K562 (cell line): ENCODE results near the gene KIF21A. TPM values are rescaled to one million over a fixed set of nuclear protein-coding genes. Genes with fewer than 3 reads are reported as not detected.
A peak's percentile ranks its signal among the peaks of the same experiment; 100 is the strongest.

ENCODE experiments used
- ATAC-seq: fragments of 200-7000 bp; cut with Tn5 transposase; 3 replicates; pipeline ENCODE4 v1.9.1; 2020; ENCODE audit warnings: moderate library complexity
- BruUV-seq: library from RNA; stranded (reverse); fragments of 400-500 nt; replicated peaks from 2 replicates; lab custom pipeline; 2021; lab: Mats Ljungman, UMichigan
- CTCF ChIA-PET: fragments of 300-600 bp; formaldehyde crosslinking; extraction: SDS; loops from one replicate; lab custom pipeline; 2021; ENCODE audit warnings: low intra/inter-chr PET ratio; lab: Yijun Ruan, JAX
- POLR2A ChIA-PET: fragments of 300-600, 350-650 bp; sonication (Branson Sonifier 250); formaldehyde crosslinking; extraction: SDS; loops from one replicate; lab custom pipeline; 2021; ENCODE audit warnings: antibody characterized with exemption, inconsistent platforms; lab: Yijun Ruan, JAX
- DNase-seq, 4 experiments: peaks; one replicate each; pipeline versions ENCODE4 v3.0.0 to v3.0.0-alpha.2; 2011 to 2018; ENCODE audit warnings: low spot score in 3 of 4, mixed read lengths in 3 of 4; ENCODE audit errors: extremely low read depth in 1 of 4
- FAIRE-seq: peaks from 2 replicates; lab custom pipeline; 2011; peaks lifted over from hg19 to GRCh38; lab: Jason Lieb, UNC
- H2AFZ ChIP-seq: 2 replicates; pipeline ENCODE4 v1.6.0; 2011; ENCODE audit warnings: low read depth, low read length, control low read depth, inconsistent platforms
- H3K27ac ChIP-seq: fragments of 200-600 bp; 3 replicates; pipeline ENCODE4 v1.8.0; 2011; ENCODE audit warnings: low read depth, mild to moderate bottlenecking, control low read depth, inconsistent platforms, low read length, moderate library complexity, mixed read lengths; ENCODE audit errors: extremely low read depth
- H3K27me3 ChIP-seq, 2 experiments: fragments of 300-600 bp in 1 of 2; 2 replicates in 1 of 2; 3 replicates in 1 of 2; pipeline versions ENCODE4 v1.6.0 to v1.8.0; 2011; ENCODE audit warnings: inconsistent platforms in 2 of 2, low read length in 2 of 2, mild to moderate bottlenecking in 1 of 2, mixed read lengths in 1 of 2, moderate library complexity in 1 of 2; ENCODE audit not compliant: control insufficient read depth in 2 of 2, insufficient read depth in 2 of 2
- H3K36me3 ChIP-seq: fragments of 300-600 bp; 3 replicates; pipeline ENCODE4 v1.8.0; 2011; ENCODE audit warnings: mild to moderate bottlenecking, low read length, inconsistent platforms; ENCODE audit not compliant: control insufficient read depth, insufficient read depth
- H3K4me1 ChIP-seq, 2 experiments: fragments of 200-600 bp in 1 of 2; replicated peaks in 1 of 2; 2 replicates in 1 of 2; 3 replicates in 1 of 2; pipeline versions ENCODE4 v1.5.1 to v1.8.0; 2011; ENCODE audit warnings: inconsistent platforms in 2 of 2, low read length in 2 of 2, mild to moderate bottlenecking in 1 of 2, mixed read lengths in 1 of 2, moderate library complexity in 1 of 2; ENCODE audit not compliant: control insufficient read depth in 2 of 2, insufficient read depth in 2 of 2
- H3K4me2 ChIP-seq: 2 replicates; pipeline ENCODE4 v1.6.1; 2011; ENCODE audit warnings: low read length, control low read depth, inconsistent platforms, mixed read lengths; ENCODE audit not compliant: insufficient read depth
- H3K4me3 ChIP-seq: fragments of 200-600 bp; sonication (generic), shearing (Covaris generic); 2 replicates; pipeline ENCODE4 v1.5.1; 2016; ENCODE audit warnings: control low read depth, inconsistent platforms
- H3K79me2 ChIP-seq: fragments of 200-600 bp; 3 replicates; pipeline ENCODE4 v1.8.0; 2011; ENCODE audit warnings: low read length, inconsistent platforms; ENCODE audit not compliant: control insufficient read depth, insufficient read depth
- H3K9ac ChIP-seq, 2 experiments: 2 replicates each; pipeline versions ENCODE4 v1.6.0 to v1.6.1; 2011; ENCODE audit warnings: low read depth in 2 of 2, low read length in 2 of 2, control low read depth in 1 of 2, inconsistent platforms in 1 of 2, mild to moderate bottlenecking in 1 of 2, mixed read lengths in 1 of 2; ENCODE audit not compliant: insufficient read depth in 1 of 2
- H3K9me1 ChIP-seq: one replicate; pipeline ENCODE4 v1.6.0; 2011; ENCODE audit warnings: inconsistent platforms, mild to moderate bottlenecking, low read length, moderate library complexity; ENCODE audit not compliant: control insufficient read depth, insufficient read depth
- H3K9me3 ChIP-seq: replicated peaks from 2 replicates; pipeline ENCODE4 v1.5.1; 2011; ENCODE audit warnings: low read depth, low read length, inconsistent platforms; ENCODE audit not compliant: control insufficient read depth, insufficient read depth
- H4K20me1 ChIP-seq: replicated peaks from 2 replicates; pipeline ENCODE4 v1.6.1; 2011; ENCODE audit warnings: low read length, inconsistent platforms, mixed read lengths; ENCODE audit not compliant: control insufficient read depth, insufficient read depth
- ZBTB26 ChIP-seq: fragments of 450-650 bp; formaldehyde crosslinking; IDR thresholded peaks from 2 replicates; pipeline ENCODE4 v1.4.0; 2022; ENCODE audit warnings: missing genetic modification characterization
- ZNF184 ChIP-seq: sonication (generic); formaldehyde crosslinking; IDR thresholded peaks from 2 replicates; pipeline ENCODE4 v1.5.0; 2020; ENCODE audit warnings: missing genetic modification reagents
- ZNF57 ChIP-seq: fragments of 450-650 bp; formaldehyde crosslinking; IDR thresholded peaks from 2 replicates; pipeline ENCODE4 v1.4.0; 2020; ENCODE audit warnings: mild to moderate bottlenecking, moderate library complexity
- WGBS: fragments of 100-300 bp; shearing (Covaris generic); methylation state at CpG from one replicate; pipeline ENCODE4 v1.1.6; 2016; ENCODE audit warnings: low coverage, mixed read lengths; ENCODE audit not compliant: insufficient coverage; ENCODE audit errors: missing lambda C conversion rate; 5-methylcytosine and 5-hydroxymethylcytosine counted together
- in situ Hi-C: fragments of 300-500 bp; cut with MboI; formaldehyde crosslinking; loops from 4 replicates; pipeline ENCODE4 v1.15.0; 2018; ENCODE audit warnings: inconsistent platforms, mixed read lengths
- intact Hi-C: fragments of 100-400 bp; cut with micrococcal nuclease; formaldehyde crosslinking; loops from 2 replicates; pipeline ENCODE4 v1.14.2; 2022
- polyA plus RNA-seq, 8 experiments: library from polyadenylated mRNA; depleted of rRNA in 4 of 8; stranded (reverse) in 5 of 8; unstranded in 3 of 8; fragments of >200 nt; fragmentation: Nextera tagmentation in 2 of 8; fragmentation: Illumina TruSeq in 1 of 8; extraction: Ambion mirVana in 2 of 8; extraction: Trizol in 1 of 8; gene quantifications; 2 replicates each; pipeline versions ENCODE4 v1.2.1 to v1.2.3, GENCODE V29; 2011 to 2014; ENCODE audit warnings: inconsistent platforms in 1 of 8, missing spikeins in 1 of 8
- total RNA-seq, 7 experiments: library from RNA; depleted of rRNA in 6 of 7; stranded (reverse); fragments of >200 nt in 6 of 7; fragmentation: Illumina TruSeq in 2 of 7; extraction: Trizol in 2 of 7; gene quantifications; 2 replicates each; pipeline versions ENCODE4 v1.2.1 to v1.2.3, GENCODE V29; 2011 to 2021; ENCODE audit warnings: low replicate concordance in 1 of 7
- TF ChIP-seq, protein P1 (sequence below), 3 experiments: IDR thresholded peaks in 2 of 3; conservative IDR thresholded peaks in 1 of 3; 2 replicates each; pipeline ENCODE4 v1.5.1; 2011 to 2012; ENCODE audit warnings: low read length in 3 of 3, mild to moderate bottlenecking in 3 of 3, control low read depth in 2 of 3, improper control_type of control experiment in 1 of 3, inconsistent platforms in 1 of 3, low read depth in 1 of 3, mixed read lengths in 1 of 3, moderate library complexity in 1 of 3; ENCODE audit not compliant: insufficient read depth in 2 of 3

The KIF21A gene
- total and polyA plus RNA-seq, 9 of the 15 experiments (the other 6 are each of a cell fraction or from before 2014, with no cell fraction given) = 17.7 to 45.0 (median 30.3) TPM

DNA sequence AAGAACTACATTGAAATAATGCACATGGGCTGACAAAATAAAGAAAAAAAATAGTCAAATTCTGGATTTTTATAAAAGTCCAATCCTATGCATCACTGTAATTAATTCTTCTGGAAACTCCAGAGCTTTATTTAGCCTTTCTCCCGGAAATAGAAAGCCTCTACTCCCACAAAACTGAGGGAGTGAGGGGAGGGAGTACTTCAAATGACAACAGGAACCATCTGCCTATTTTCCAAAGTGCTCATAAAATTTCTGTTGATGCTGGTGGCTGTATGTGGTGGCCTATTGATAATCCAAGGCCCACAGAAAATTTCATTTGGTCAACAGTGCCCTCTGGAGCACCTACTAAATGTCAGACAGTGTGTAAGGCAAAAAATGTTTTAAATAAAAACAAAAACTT lies 64.6 kb downstream of the KIF21A start:
- in situ Hi-C loops = no loop called here
- 0 out of 5 replicates have a peak, but pooled peaks cover 0 to under 1% of the 10 kb centered on the region in 2 experiments for H3K4me1 ChIP-seq
- intact Hi-C loops = loop anchor here (5.0 kb wide), 1 partner anchor 64 kb away; the partner anchor contains the start of gene KIF21A
- no peak overlapping the region for H2AFZ ChIP-seq
- no peak overlapping the region for H3K4me3 ChIP-seq
- H3K36me3 ChIP-seq = no peaks in the 10 kb centered on the region
- WGBS = 33% methylated on average over 1 of the region's 1 CpG
- no TSS peak for BruUV-seq
- H3K27me3 ChIP-seq = no peaks in the 10 kb centered on the region
- no peaks in the 10 kb centered on the region for H3K9me3 ChIP-seq
- H4K20me1 ChIP-seq = no peaks in the 10 kb centered on the region
- FAIRE-seq = no peak
- H3K27ac ChIP-seq = no peak overlapping the region
- no peak for ATAC-seq
- CTCF ChIA-PET = no interaction called here
- TF ChIP-seq ZBTB26 (CRISPR knock-in tag) (no peak), ZNF57 (CRISPR knock-in tag) (0 out of 2 replicates have a peak, but pooled peaks have one; percentile 33)
- no peak overlapping the region for H3K4me2 ChIP-seq
- no peak overlapping the region for H3K9ac ChIP-seq
- no peak for DNase-seq
- POLR2A ChIA-PET = interaction anchor here (0.7 kb wide), 1 partner anchor 36 kb away, joined by 3 read pairs; no protein-coding TSS in a partner anchor
- no peaks in the 10 kb centered on the region for H3K9me1 ChIP-seq
- no peaks in the 10 kb centered on the region for H3K79me2 ChIP-seq

DNA sequence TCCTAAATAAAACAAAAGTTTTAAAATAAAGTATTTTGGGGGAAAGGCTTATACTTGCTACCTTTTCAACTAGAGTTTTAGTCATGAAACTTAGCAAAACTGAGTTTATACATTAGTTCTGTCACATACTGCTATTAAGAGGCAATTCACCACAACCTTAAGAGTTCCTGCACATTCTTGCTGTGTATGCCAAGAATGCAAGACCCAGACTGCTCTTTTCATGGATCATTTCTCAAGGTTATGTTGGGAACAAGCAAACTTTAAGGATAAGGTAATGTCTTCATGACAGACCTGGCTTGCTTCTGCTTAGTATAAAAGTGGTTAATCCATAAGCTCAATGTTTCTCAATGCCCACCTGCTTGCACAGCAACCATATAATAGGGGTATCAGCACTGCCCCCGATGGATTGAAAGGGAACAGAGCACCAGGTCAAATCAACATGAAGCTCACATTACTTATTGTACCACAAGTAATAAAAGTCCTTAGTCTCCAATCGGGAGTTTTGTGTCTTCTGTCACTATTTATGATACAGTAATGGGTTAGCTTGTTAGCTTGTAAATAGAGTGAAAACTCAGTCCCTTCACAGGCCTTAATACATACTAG lies 67.6 kb downstream of the KIF21A start:
- FAIRE-seq = peak; percentile 40

More for the DNA sequence above, 67.6 kb downstream of the KIF21A start:
- no peaks in the 10 kb centered on the region for H3K9me1 ChIP-seq
- peaks cover 0 to 8% of the 10 kb centered on the region in 2 experiments; a peak in 1 of 5 replicates for H3K4me1 ChIP-seq
- TF ChIP-seq ZNF184 (CRISPR knock-in tag) = no peak
- TF ChIP-seq, protein P1, sequence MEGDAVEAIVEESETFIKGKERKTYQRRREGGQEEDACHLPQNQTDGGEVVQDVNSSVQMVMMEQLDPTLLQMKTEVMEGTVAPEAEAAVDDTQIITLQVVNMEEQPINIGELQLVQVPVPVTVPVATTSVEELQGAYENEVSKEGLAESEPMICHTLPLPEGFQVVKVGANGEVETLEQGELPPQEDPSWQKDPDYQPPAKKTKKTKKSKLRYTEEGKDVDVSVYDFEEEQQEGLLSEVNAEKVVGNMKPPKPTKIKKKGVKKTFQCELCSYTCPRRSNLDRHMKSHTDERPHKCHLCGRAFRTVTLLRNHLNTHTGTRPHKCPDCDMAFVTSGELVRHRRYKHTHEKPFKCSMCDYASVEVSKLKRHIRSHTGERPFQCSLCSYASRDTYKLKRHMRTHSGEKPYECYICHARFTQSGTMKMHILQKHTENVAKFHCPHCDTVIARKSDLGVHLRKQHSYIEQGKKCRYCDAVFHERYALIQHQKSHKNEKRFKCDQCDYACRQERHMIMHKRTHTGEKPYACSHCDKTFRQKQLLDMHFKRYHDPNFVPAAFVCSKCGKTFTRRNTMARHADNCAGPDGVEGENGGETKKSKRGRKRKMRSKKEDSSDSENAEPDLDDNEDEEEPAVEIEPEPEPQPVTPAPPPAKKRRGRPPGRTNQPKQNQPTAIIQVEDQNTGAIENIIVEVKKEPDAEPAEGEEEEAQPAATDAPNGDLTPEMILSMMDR (IDR thresholded peaks at IDR 0.05 in 2 of 3, conservative IDR thresholded peaks at IDR 0.05 in 1 of 3; ENCODE audit: insufficient read depth in 2 of 3, low read depth in 1 of 3, low read length in 3 of 3) = peak; percentile 8 to 39 (median 14); a peak in 1 of 6 replicates
- no peak overlapping the region for H3K4me3 ChIP-seq
- DNase-seq = peak in 1 of 4 experiments; percentile 5
- CTCF ChIA-PET = no interaction called here
- in situ Hi-C loops = no loop called here
- peak; percentile 71 for ATAC-seq
- H3K27ac ChIP-seq = no peak overlapping the region
- H4K20me1 ChIP-seq = no peaks in the 10 kb centered on the region
- no peak overlapping the region for H3K4me2 ChIP-seq
- BruUV-seq = no TSS peak
- no peaks in the 10 kb centered on the region for H3K27me3 ChIP-seq
- H3K79me2 ChIP-seq = 0 out of 3 replicates have a peak, but pooled peaks cover 3% of the 10 kb centered on the region
- no peak overlapping the region for H2AFZ ChIP-seq
- no peaks in the 10 kb centered on the region for H3K9me3 ChIP-seq
- H3K9ac ChIP-seq = no peak overlapping the region
- 45% methylated on average over 2 of the region's 2 CpGs for WGBS
- no peaks in the 10 kb centered on the region for H3K36me3 ChIP-seq
- intact Hi-C loops = loop anchor here (5.0 kb wide), 1 partner anchor 67 kb away; the partner anchor contains the start of gene KIF21A
- POLR2A ChIA-PET = interaction anchor here (0.5 to 0.6 kb wide), 2 partner anchors 14 to 23 kb away, joined by 3 read pairs; no protein-coding TSS in a partner anchor
